HG02870 (cell line): ENCODE measurements around the gene MT1F.
"Not testable (repeated sequence)": the region's sequence is repeated elsewhere in the genome, so short reads cannot be mapped to it uniquely, and the experiment has no call there.

Experiments
- ATAC-seq: cut with Tn5 transposase; IDR thresholded peaks from one replicate; pipeline ENCODE4 v1.9.1; 2021; ENCODE audit warnings: mild to moderate bottlenecking, moderate library complexity; ENCODE audit not compliant: unreplicated experiment

MT1F gene

GRCh38 chr16:56643080-56643778, 14.5 kb upstream of the MT1F start:
- no peak for ATAC-seq

- no peak for ATAC-seq
These were observed 13.9 kb upstream of the MT1F start for GRCh38 chr16:56643833-56644232.

GRCh38 chr16:56645311-56645710, 12.4 kb upstream of the MT1F start:
- ATAC-seq = no peak

GRCh38 chr16:56645838-56646237, 11.9 kb upstream of the MT1F start:
- ATAC-seq = no peak

- no peak for ATAC-seq
These were observed 9.9 kb upstream of the MT1F start for GRCh38 chr16:56647641-56648431.

- ATAC-seq = no peak
These were observed 8.5 kb upstream of the MT1F start for GRCh38 chr16:56649271-56649670.

GRCh38 chr16:56649820-56650219, 7.9 kb upstream of the MT1F start:
- ATAC-seq = no peak

- ATAC-seq = no peak
These were observed 6.2 kb upstream of the MT1F start, which contains the start of gene MT1B for GRCh38 chr16:56651586-56651985. MT1B (plus strand) TSS chr16:56651886; CDS start chr16:56651954, 68 bp downstream.

- ATAC-seq = no peak
These were observed 5.2 kb upstream of the MT1F start for GRCh38 chr16:56652600-56652999.

GRCh38 chr16:56653218-56653617, 4.5 kb upstream of the MT1F start:
- no peak for ATAC-seq

GRCh38 chr16:56658327-56658875, 642 bp downstream of the MT1F start:
- no peak for ATAC-seq

GRCh38 chr16:56662357-56663354, 4.9 kb downstream of the MT1F start:
- ATAC-seq = no peak

- ATAC-seq = no peak
These were observed 6.7 kb downstream of the MT1F start for GRCh38 chr16:56664506-56664905.

GRCh38 chr16:56665286-56666261, 7.8 kb downstream of the MT1F start:
- ATAC-seq = not testable (repeated sequence)

- ATAC-seq = no peak
These were observed 10.1 kb downstream of the MT1F start, which contains the start of gene MT1G for GRCh38 chr16:56667581-56668571. MT1G (minus strand) TSS chr16:56668065; CDS start chr16:56667993, 72 bp downstream.

GRCh38 chr16:56669005-56669839, 11.5 kb downstream of the MT1F start, which contains the start of gene MT1H:
MT1H (plus strand) TSS chr16:56669814; CDS start chr16:56669885, 71 bp downstream.
- ATAC-seq = no peak
